GM12891 (cell line): Measurements from ENCODE around the gene NAV2.

ENCODE experiments used
- POLR2A ChIP-seq: IDR thresholded peaks from 2 replicates; pipeline ENCODE4 v1.6.1; 2011; ENCODE audit warnings: low read depth, low read length, control low read depth
- POLR2AphosphoS5 ChIP-seq: IDR thresholded peaks from 2 replicates; pipeline ENCODE4 v1.6.1; 2011; ENCODE audit warnings: low read depth, low read length, control low read depth

DNA sequence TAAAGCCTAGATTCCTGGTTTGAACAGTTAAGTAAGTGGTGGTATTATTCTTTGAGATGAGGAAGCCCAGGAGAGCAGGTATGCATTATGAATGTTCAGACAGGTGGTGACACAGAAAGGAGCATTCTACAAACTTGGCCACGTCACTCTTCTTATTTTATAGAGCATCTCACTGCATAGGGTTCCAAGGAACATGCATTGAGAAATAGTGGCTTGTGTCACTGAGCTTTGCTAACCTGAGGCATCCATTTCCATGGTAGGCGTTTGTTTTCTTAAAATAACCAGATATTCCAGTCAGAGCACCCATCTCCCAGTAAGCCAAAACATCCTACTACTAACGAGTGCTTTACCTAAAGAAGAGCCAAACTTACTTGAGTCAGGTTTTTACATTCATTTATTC, 169.7 kb downstream of the NAV2 start:
- TF ChIP-seq POLR2A = no peak
- no peak for TF ChIP-seq POLR2AphosphoS5
